ENCODE results near the gene CHST8. TPM values are rescaled to one million over a fixed set of nuclear protein-coding genes. Genes with fewer than 3 reads are reported as not detected.

CHST8 gene
- total RNA-seq, 5 donors from 2014 or later (not counting 1 experiment from before 2014, with no cell fraction given): not detected

DNA sequence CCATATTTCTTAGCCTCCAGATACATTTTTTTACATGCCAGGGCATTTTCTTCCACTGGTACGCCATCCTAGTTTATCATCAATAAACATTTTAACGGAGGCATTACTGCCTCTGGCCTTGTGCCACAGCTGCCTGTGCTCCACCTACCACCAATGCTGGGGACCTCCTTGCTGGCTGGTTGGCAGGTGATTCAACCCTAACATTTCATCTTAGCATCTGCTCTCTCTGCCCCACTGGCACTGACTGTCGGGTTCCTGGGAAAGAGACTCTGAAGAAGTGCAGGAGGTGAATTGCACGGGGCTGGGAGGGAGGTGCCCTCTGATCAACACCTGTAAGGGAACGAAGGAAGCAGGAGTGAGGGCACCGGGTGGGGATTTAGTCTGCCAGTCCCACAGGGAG lies 123.5 kb downstream of the CHST8 start:
- ChIA-PET POLR2A (no interaction called here), CTCF (no interaction called here)
- Mint-ChIP-seq H3K4me1 (no peaks in the 10 kb centered on the region), H3K27ac (no peak overlapping the region), H3K4me3 (no peak overlapping the region), H3K36me3 (no peaks in the 10 kb centered on the region), H3K9me3 (peaks cover 0 to 2% (median 2%) of the 10 kb centered on the region in 3 donors), H3K27me3 (peaks cover 16 to 17% of the 10 kb centered on the region in 2 donors)
- H3K27ac ChIP-seq (ENCODE audit: low read length): no peak overlapping the region
- no peaks in the 10 kb centered on the region for H3K4me1 ChIP-seq (ENCODE audit: control insufficient read depth in 1 of 2, extremely low read depth in 1 of 2, insufficient read depth in 2 of 2, low read length in 2 of 2)
- H3K36me3 ChIP-seq (ENCODE audit: control insufficient read depth in 2 of 2, extremely low read depth in 1 of 2, insufficient read depth in 1 of 2, low read length in 1 of 2): no peaks in the 10 kb centered on the region
- DNase-seq (no peak), ATAC-seq (replicated peaks in 1 of 4) (no peak)
- peaks cover 0 to 23% of the 10 kb centered on the region in 2 experiments for H3K27me3 ChIP-seq (replicated peaks in 1 of 2; ENCODE audit: control insufficient read depth in 2 of 2, extremely low read depth in 1 of 2, insufficient read depth in 2 of 2, low read length in 1 of 2)
- no peak overlapping the region for H3K4me3 ChIP-seq (ENCODE audit: control insufficient read depth in 1 of 2, extremely low read depth in 1 of 2, low read length in 1 of 2)
- WGBS (ENCODE audit: insufficient coverage): 77% methylated on average over 3 of the region's 6 CpGs
- no peaks in the 10 kb centered on the region for H3K9me3 ChIP-seq

DNA sequence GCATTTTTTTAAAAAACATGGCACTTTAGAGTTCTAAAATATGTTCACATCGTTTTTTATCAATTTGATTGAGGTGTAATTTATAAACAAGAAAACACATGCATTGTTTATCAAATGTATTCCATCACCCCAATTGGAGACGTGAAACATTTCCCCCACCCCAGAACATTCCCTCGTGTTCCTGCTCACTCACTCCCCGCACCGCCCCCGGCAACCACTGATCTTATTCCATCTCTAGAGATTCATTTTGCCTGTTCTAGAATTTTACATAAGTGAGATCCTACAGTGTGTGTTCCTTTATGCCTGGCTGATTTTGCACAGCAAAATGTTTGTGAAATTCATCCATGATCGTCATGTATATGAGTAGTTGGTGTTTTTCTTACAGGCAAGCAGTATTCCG lies 124.4 kb downstream of the CHST8 start:
- POLR2A ChIA-PET: no interaction called here
- ATAC-seq (replicated peaks in 1 of 4) (no peak), DNase-seq (no peak)
- no peaks in the 10 kb centered on the region for H3K4me1 ChIP-seq (ENCODE audit: control insufficient read depth in 1 of 2, extremely low read depth in 1 of 2, insufficient read depth in 2 of 2, low read length in 2 of 2)
- Mint-ChIP-seq H3K36me3 (no peaks in the 10 kb centered on the region), H3K9me3 (peaks cover 0 to 2% (median 0%) of the 10 kb centered on the region in 3 donors), H3K4me1 (no peaks in the 10 kb centered on the region), H3K4me3 (no peak overlapping the region), H3K27me3 (peaks cover 16 to 17% of the 10 kb centered on the region in 2 donors), H3K27ac (no peak overlapping the region)
- H3K9me3 ChIP-seq: no peaks in the 10 kb centered on the region
- H3K27me3 ChIP-seq (replicated peaks in 1 of 2; ENCODE audit: control insufficient read depth in 2 of 2, extremely low read depth in 1 of 2, insufficient read depth in 2 of 2, low read length in 1 of 2): peaks cover 0 to 23% of the 10 kb centered on the region in 2 experiments
- WGBS (ENCODE audit: insufficient coverage): 89% methylated on average over 5 of the region's 8 CpGs
- H3K36me3 ChIP-seq (ENCODE audit: control insufficient read depth in 2 of 2, extremely low read depth in 1 of 2, insufficient read depth in 1 of 2, low read length in 1 of 2): no peaks in the 10 kb centered on the region
- H3K4me3 ChIP-seq (ENCODE audit: control insufficient read depth in 1 of 2, extremely low read depth in 1 of 2, low read length in 1 of 2): no peak overlapping the region
- CTCF ChIA-PET: no interaction called here
- H3K27ac ChIP-seq (ENCODE audit: low read length): no peak overlapping the region

DNA sequence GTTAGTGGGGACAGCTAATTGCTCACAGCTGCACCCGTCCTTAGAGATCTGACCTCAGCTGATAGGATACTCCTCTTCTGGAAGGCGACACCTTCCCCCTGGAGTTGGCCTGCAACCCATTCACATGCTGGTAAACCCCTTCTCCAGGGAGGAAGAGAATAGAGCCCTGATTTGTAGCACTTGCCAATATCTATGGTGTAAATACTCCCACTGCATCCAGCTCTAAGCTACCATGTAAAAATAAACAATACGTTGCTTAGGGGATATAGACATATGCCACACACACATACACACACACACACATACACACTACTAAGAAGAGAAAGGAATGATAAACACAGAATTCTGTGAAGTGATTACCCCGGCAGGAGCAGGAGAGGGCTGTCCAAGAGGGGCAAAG lies 125.5 kb downstream of the CHST8 start:
- POLR2A ChIA-PET: no interaction called here
- peaks cover 16 to 17% of the 10 kb centered on the region in 2 donors for H3K27me3 Mint-ChIP-seq
- ATAC-seq (replicated peaks in 1 of 4) (no peak), DNase-seq (no peak)
- H3K36me3 Mint-ChIP-seq: no peaks in the 10 kb centered on the region
- no peaks in the 10 kb centered on the region for H3K36me3 ChIP-seq (ENCODE audit: control insufficient read depth in 2 of 2, extremely low read depth in 1 of 2, insufficient read depth in 1 of 2, low read length in 1 of 2)
- WGBS (ENCODE audit: insufficient coverage): 60% methylated on average over 2 of the region's 4 CpGs
- no peak overlapping the region for H3K4me3 ChIP-seq (ENCODE audit: control insufficient read depth in 1 of 2, extremely low read depth in 1 of 2, low read length in 1 of 2)
- no peak overlapping the region for H3K27ac ChIP-seq (ENCODE audit: low read length)
- H3K9me3 Mint-ChIP-seq: peaks cover 0 to 2% (median 0%) of the 10 kb centered on the region in 3 donors
- no peaks in the 10 kb centered on the region for H3K4me1 Mint-ChIP-seq
- no peak overlapping the region for H3K27ac Mint-ChIP-seq
- CTCF ChIA-PET: interaction anchor here in 1 of 2 donors (0.5 kb wide), 1 partner anchor 407 kb away, joined by 5 read pairs; no protein-coding TSS in a partner anchor
- H3K4me1 ChIP-seq (ENCODE audit: control insufficient read depth in 1 of 2, extremely low read depth in 1 of 2, insufficient read depth in 2 of 2, low read length in 2 of 2): no peaks in the 10 kb centered on the region
- H3K27me3 ChIP-seq (replicated peaks in 1 of 2; ENCODE audit: control insufficient read depth in 2 of 2, extremely low read depth in 1 of 2, insufficient read depth in 2 of 2, low read length in 1 of 2): peaks cover 0 to 27% of the 10 kb centered on the region in 2 experiments
- no peak overlapping the region for H3K4me3 Mint-ChIP-seq
- no peaks in the 10 kb centered on the region for H3K9me3 ChIP-seq

DNA sequence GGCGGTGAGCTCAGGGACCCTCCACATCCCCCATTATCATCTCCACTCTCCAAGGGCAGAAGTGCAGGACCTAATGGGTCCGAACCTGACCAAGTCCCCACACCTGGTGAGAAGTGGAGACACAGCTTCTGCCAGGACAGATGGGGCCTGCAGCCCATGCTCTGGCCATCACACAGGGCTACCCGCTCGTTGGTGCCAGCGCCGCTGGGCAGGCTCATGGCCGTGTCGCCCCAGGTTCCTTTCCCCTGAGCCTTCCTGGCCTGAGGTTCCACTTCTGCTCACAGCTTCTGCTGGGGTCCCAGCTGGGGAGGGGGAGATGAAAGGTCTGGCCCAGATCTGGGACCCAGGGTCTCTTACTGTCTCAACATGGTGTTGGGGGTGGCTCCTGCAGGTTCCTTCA lies 126.5 kb downstream of the CHST8 start:
- H3K4me3 ChIP-seq (ENCODE audit: control insufficient read depth in 1 of 2, extremely low read depth in 1 of 2, low read length in 1 of 2): no peak overlapping the region
- Mint-ChIP-seq H3K27ac (no peak overlapping the region), H3K9me3 (no peaks in the 10 kb centered on the region), H3K27me3 (peaks cover 16 to 17% of the 10 kb centered on the region in 2 donors), H3K4me1 (no peaks in the 10 kb centered on the region), H3K36me3 (no peaks in the 10 kb centered on the region), H3K4me3 (no peak overlapping the region)
- CTCF ChIA-PET: no interaction called here
- POLR2A ChIA-PET: no interaction called here
- no peaks in the 10 kb centered on the region for H3K4me1 ChIP-seq (ENCODE audit: control insufficient read depth in 1 of 2, extremely low read depth in 1 of 2, insufficient read depth in 2 of 2, low read length in 2 of 2)
- 80% methylated on average over 8 of the region's 8 CpGs for WGBS (ENCODE audit: insufficient coverage)
- no peak for ATAC-seq (replicated peaks in 1 of 4)
- H3K36me3 ChIP-seq (ENCODE audit: control insufficient read depth in 2 of 2, extremely low read depth in 1 of 2, insufficient read depth in 1 of 2, low read length in 1 of 2): no peaks in the 10 kb centered on the region
- H3K27me3 ChIP-seq (replicated peaks in 1 of 2; ENCODE audit: control insufficient read depth in 2 of 2, extremely low read depth in 1 of 2, insufficient read depth in 2 of 2, low read length in 1 of 2): peaks cover 0 to 27% of the 10 kb centered on the region in 2 experiments
- H3K27ac ChIP-seq (ENCODE audit: low read length): no peak overlapping the region
- no peaks in the 10 kb centered on the region for H3K9me3 ChIP-seq
- no peak for DNase-seq

DNA sequence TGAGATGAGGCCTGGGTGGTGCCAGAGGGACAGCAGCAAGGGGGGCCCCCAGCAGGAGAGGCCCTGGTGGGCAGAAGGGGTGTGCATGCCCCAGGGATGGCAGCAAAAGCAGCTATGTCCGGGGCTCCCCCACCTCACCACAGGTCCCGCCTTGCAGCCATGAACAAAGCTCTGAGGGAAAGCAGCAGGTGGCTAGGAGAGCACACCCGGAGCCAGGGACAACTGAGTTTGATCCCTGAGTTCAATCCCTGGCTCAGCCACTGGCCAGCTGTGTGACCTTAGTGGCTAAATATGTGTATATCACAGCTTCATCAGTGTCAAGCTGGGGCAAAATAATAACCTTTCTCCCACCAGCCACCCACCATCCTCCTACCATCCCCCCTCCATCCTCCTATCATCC lies 127.3 kb downstream of the CHST8 start:
- Histone ChIP-seq H3K9me3 (no peaks in the 10 kb centered on the region), H3K27me3 (replicated peaks in 1 of 2; ENCODE audit: control insufficient read depth in 2 of 2, extremely low read depth in 1 of 2, insufficient read depth in 2 of 2, low read length in 1 of 2) (peaks cover 0 to 26% of the 10 kb centered on the region in 2 experiments), H3K36me3 (ENCODE audit: control insufficient read depth in 2 of 2, extremely low read depth in 1 of 2, insufficient read depth in 1 of 2, low read length in 1 of 2) (no peaks in the 10 kb centered on the region), H3K4me3 (ENCODE audit: control insufficient read depth in 1 of 2, extremely low read depth in 1 of 2, low read length in 1 of 2) (no peak overlapping the region), H3K4me1 (ENCODE audit: control insufficient read depth in 1 of 2, extremely low read depth in 1 of 2, insufficient read depth in 2 of 2, low read length in 2 of 2) (no peaks in the 10 kb centered on the region), H3K27ac (ENCODE audit: low read length) (no peak overlapping the region)
- ChIA-PET CTCF (no interaction called here), POLR2A (no interaction called here)
- WGBS (ENCODE audit: insufficient coverage): 67% methylated on average over 1 of the region's 3 CpGs
- no peak for DNase-seq
- no peak overlapping the region for H3K27ac Mint-ChIP-seq
- H3K36me3 Mint-ChIP-seq: no peaks in the 10 kb centered on the region
- H3K27me3 Mint-ChIP-seq: peaks cover 14 to 17% of the 10 kb centered on the region in 2 donors
- no peaks in the 10 kb centered on the region for H3K4me1 Mint-ChIP-seq
- H3K9me3 Mint-ChIP-seq: no peaks in the 10 kb centered on the region
- no peak overlapping the region for H3K4me3 Mint-ChIP-seq
- ATAC-seq (replicated peaks in 1 of 4): no peak

DNA sequence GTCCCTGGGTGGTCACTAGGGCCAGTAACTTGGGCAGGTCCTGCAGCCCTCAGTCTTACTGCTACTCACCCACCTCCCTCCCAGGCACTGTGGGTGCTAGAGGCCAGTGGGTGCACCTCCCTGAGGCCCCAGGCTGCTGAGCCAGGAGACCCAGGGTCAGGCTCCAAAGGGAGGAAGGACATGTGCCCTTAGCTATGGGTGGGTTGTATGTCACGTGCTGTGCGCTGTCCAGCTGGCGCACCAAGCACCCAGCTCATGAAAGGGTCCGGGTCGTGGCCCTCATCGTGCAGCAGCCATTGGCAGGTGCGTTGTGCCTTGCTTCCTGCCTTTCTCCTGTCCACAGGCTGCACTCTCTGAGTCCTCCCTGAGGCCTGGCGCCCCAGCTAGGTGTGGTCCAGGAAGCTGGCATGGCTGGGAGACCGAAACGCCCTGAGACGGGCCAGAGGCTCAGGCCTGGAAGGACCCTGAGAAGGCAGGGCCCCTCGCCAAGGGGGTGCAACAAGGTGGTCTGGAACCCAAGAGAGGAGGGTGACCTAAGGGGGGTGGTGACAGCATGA lies 127.9 kb downstream of the CHST8 start:
- Mint-ChIP-seq H3K27ac (no peak overlapping the region), H3K4me1 (no peaks in the 10 kb centered on the region), H3K27me3 (peaks cover 12 to 17% of the 10 kb centered on the region in 2 donors), H3K36me3 (no peaks in the 10 kb centered on the region), H3K4me3 (no peak overlapping the region), H3K9me3 (no peaks in the 10 kb centered on the region)
- 81% methylated on average over 12 of the region's 12 CpGs for WGBS (ENCODE audit: insufficient coverage)
- Histone ChIP-seq H3K4me1 (ENCODE audit: control insufficient read depth in 1 of 2, extremely low read depth in 1 of 2, insufficient read depth in 2 of 2, low read length in 2 of 2) (no peaks in the 10 kb centered on the region), H3K9me3 (no peaks in the 10 kb centered on the region), H3K27me3 (replicated peaks in 1 of 2; ENCODE audit: control insufficient read depth in 2 of 2, extremely low read depth in 1 of 2, insufficient read depth in 2 of 2, low read length in 1 of 2) (peaks cover 0 to 32% of the 10 kb centered on the region in 2 experiments), H3K27ac (ENCODE audit: low read length) (no peak overlapping the region), H3K4me3 (ENCODE audit: control insufficient read depth in 1 of 2, extremely low read depth in 1 of 2, low read length in 1 of 2) (no peak overlapping the region), H3K36me3 (ENCODE audit: control insufficient read depth in 2 of 2, extremely low read depth in 1 of 2, insufficient read depth in 1 of 2, low read length in 1 of 2) (no peaks in the 10 kb centered on the region)
- ATAC-seq (replicated peaks in 1 of 4) (no peak), DNase-seq (no peak)
- POLR2A ChIA-PET: no interaction called here
- CTCF ChIA-PET: no interaction called here
